NCI-H446 treated with DMSO at 0.1 percent for 48 hours (cell line): ENCODE results near the gene ARHGAP28.

Experiments
- DNase-seq: peaks from one replicate; lab custom pipeline; 2025; lab: John Stamatoyannopoulos, UW

ARHGAP28 gene

GRCh38 chr18:6874315-6874714 is 144.8 kb downstream of the ARHGAP28 start:
- DNase-seq: no peak

GRCh38 chr18:6875749-6876148 is 146.2 kb downstream of the ARHGAP28 start:
- no peak for DNase-seq

- DNase-seq: no peak
These were observed 147.1 kb downstream of the ARHGAP28 start for GRCh38 chr18:6876641-6877041.

- no peak for DNase-seq
These were observed 147.8 kb downstream of the ARHGAP28 start for GRCh38 chr18:6877288-6877687.

- DNase-seq: no peak
These were observed 149.2 kb downstream of the ARHGAP28 start for GRCh38 chr18:6878556-6879297.

GRCh38 chr18:6879508-6880195 is 150.1 kb downstream of the ARHGAP28 start:
- no peak for DNase-seq

- no peak for DNase-seq
These were observed 151.7 kb downstream of the ARHGAP28 start for GRCh38 chr18:6881034-6881820.

- no peak for DNase-seq
These were observed 152.9 kb downstream of the ARHGAP28 start for GRCh38 chr18:6882401-6882800.

- DNase-seq: no peak
These were observed 155.5 kb downstream of the ARHGAP28 start for GRCh38 chr18:6885006-6885481.

GRCh38 chr18:6885992-6886796 is 156.7 kb downstream of the ARHGAP28 start:
- DNase-seq: no peak

- DNase-seq: no peak
These were observed 157.3 kb downstream of the ARHGAP28 start for GRCh38 chr18:6886797-6887330.

- no peak for DNase-seq
These were observed 162.3 kb downstream of the ARHGAP28 start for GRCh38 chr18:6891788-6892187.

GRCh38 chr18:6901286-6901926 is 171.9 kb downstream of the ARHGAP28 start:
- DNase-seq: no peak

- DNase-seq: no peak
These were observed 187.6 kb downstream of the ARHGAP28 start for GRCh38 chr18:6917072-6917471.

GRCh38 chr18:6920099-6920955 is 190.8 kb downstream of the ARHGAP28 start:
- peak; percentile 0 for DNase-seq

GRCh38 chr18:6921571-6921970 is 192.1 kb downstream of the ARHGAP28 start:
- DNase-seq: no peak

- DNase-seq: no peak
These were observed 193.7 kb downstream of the ARHGAP28 start for GRCh38 chr18:6923220-6923619.

- DNase-seq: no peak
These were observed 197.6 kb downstream of the ARHGAP28 start for GRCh38 chr18:6927153-6927552.

- DNase-seq: no peak
These were observed 198.8 kb downstream of the ARHGAP28 start for GRCh38 chr18:6928359-6928758.
